Gastrocnemius medialis (tissue), 4 donors: ENCODE results near the gene NEB.

ENCODE experiments used
- CTCF ChIP-seq, 5 experiments: fragments of 450-650 bp in 3 of 5; fragments of 200-600 bp in 2 of 5; sonication (generic) in 2 of 5; IDR thresholded peaks in 4 of 5; conservative IDR thresholded peaks in 1 of 5; 1 replicate in 4 of 5; 2 replicates in 1 of 5; pipeline ENCODE4 v1.5.1; 2016 to 2019; ENCODE audit warnings: antibody characterized with exemption in 5 of 5, mild to moderate bottlenecking in 3 of 5, moderate library complexity in 3 of 5
- POLR2A ChIP-seq, 2 donors: fragments of 450-650 bp; IDR thresholded peaks; one replicate each; pipeline ENCODE4 v1.6.1; 2017; ENCODE audit warnings: antibody characterized with exemption in 2 of 2, mild to moderate bottlenecking in 2 of 2, moderate library complexity in 2 of 2

- TF ChIP-seq CTCF (IDR thresholded peaks at IDR 0.05 in 4 of 5, conservative IDR thresholded peaks at IDR 0.05 in 1 of 5) (no peak), POLR2A (IDR thresholded peaks at IDR 0.05) (no peak)
Observed at GRCh38 chr2:151754253-151754897, 20.1 kb upstream of the NEB start.
